GM13976 (cell line): Measurements from ENCODE around the gene PDK2.

Source experiments
- DNase-seq: peaks from one replicate; pipeline ENCODE4 v3.0.0; 2012; ENCODE audit warnings: low spot score
- CTCF ChIP-seq: IDR thresholded peaks from 2 replicates; pipeline ENCODE4 v1.5.1; 2012; ENCODE audit warnings: borderline replicate concordance, mild to moderate bottlenecking; ENCODE audit not compliant: insufficient read depth; ENCODE audit errors: extremely low read depth, missing control alignments, control extremely low read depth
- in situ Hi-C: fragments of 300-500 bp; cut with MboI; formaldehyde crosslinking; loops from one replicate; pipeline ENCODE4 v1.12.0; 2022; ENCODE audit warnings: low sequenced_read_pairs, mixed read lengths, inconsistent platforms; ENCODE audit not compliant: unreplicated experiment

PDK2 gene

DNA sequence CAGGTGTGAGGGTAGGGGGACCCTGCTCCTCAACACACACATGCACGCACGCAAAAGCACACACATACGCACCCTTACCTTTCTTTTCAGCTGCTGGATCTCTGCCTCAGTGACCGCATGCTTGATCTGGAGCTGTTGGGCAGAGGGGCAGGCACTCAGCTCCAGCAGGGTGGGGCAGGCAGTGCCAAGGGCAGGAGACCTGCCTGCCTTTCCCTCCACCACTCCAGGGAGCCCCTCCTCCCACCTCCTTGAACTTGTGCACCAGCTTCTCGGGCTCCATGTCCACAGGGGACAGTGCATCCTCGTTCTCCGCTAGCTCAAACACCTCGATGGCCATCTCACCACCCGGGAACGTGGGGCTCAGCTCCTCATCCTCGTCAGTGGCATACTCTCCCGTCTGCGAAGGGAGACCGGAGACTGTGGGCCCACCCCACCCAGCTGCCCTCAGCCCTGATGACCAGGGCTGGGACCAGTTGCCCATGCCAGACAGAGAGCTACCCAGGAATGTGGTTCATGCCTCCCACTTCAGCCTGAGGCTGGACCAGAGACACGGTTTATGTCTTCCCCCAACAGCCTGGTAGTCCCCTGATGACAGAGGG, 44.1 kb downstream of the PDK2 start:
- peak; percentile 0 for TF ChIP-seq CTCF
- no peak for DNase-seq
- in situ Hi-C loops = no loop called here

DNA sequence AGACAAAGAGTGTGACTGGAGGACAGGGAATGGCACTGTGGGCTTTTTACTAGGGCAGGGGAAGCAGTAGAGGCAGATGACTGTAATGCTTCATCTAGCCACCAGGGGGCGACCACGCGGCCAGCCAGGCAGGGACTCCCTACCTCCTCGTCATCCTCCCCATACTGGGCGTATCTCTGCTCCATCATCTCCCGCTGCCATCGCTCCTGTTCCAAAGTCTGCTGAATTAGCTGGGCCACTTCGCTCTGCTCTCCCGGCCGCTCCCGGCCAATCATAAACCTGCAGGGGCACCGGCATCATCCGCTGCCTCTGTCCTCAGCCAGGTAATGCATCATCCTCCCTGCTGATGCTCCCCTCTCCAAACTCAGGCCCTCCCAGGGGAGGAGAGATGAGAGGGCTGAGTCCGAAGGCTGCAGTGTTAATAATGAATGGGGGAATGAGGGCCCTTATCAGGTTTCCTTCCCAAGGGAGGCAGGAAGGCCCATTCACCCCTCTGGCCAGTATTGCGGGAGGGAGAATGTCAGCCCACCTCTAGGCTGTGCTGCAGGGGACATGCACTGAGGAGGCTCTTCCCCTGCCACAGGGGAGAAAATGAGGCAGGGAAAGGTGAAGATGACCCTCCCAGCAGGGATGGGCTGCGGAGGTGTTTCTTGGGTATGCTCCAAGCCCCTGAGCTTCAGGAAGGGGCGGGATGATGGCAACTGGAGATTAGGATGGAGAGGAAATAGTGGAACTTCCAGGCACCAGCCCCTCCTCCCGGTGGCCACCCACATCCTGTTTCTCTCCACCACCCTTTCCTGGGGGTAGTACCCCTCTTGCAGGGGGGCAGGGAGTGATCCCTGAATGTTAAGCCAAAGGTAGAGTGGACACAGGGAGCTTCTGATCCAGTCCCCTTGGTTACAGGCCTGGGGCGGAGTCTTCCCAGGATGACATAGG, 45.1 kb downstream of the PDK2 start:
- peak; percentile 94 for TF ChIP-seq CTCF
- in situ Hi-C loops = no loop called here

DNA sequence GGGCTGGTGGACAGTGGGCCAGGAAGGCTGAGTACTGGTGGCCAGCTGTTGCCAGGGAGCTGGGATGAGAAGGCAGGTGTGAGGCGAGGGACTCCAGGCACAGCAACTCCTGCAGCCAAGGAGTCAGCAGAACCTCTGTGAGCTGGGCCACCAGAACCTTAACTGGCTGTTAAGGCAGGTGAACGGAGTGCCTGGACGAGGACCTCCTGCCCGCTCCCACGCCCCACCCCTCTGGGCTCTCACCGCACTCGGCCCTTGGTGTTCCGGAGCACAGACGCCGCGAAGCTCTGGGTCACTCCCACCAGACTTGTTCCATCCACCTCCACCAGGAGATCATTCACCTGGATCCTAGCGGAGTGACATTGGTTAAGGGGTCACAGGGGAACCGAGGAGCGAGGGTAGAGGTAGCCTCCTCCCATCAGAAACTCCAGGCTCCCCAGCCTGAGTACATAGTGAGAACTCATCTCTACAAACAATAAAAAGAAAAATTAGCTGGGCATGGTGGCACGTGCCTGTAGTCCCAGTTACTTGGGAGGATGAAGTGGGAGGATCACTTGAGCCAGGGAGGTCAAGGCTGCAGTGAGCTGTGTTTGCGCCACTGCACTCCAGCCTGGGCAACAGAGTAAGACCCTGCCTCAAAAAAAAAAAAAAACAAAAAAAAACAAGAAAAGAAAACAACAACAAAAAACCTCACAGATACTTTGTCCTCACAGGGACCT, 46.0 kb downstream of the PDK2 start:
- no peak for DNase-seq
- TF ChIP-seq CTCF = no peak
- in situ Hi-C loops = no loop called here

More for the DNA sequence above, 45.1 kb downstream of the PDK2 start:
- peak; percentile 90 for DNase-seq

GRCh38 chr17:50141745-50142110, 46.6 kb downstream of the PDK2 start:
- no peak for DNase-seq
- in situ Hi-C loops = no loop called here
- no peak for TF ChIP-seq CTCF

DNA sequence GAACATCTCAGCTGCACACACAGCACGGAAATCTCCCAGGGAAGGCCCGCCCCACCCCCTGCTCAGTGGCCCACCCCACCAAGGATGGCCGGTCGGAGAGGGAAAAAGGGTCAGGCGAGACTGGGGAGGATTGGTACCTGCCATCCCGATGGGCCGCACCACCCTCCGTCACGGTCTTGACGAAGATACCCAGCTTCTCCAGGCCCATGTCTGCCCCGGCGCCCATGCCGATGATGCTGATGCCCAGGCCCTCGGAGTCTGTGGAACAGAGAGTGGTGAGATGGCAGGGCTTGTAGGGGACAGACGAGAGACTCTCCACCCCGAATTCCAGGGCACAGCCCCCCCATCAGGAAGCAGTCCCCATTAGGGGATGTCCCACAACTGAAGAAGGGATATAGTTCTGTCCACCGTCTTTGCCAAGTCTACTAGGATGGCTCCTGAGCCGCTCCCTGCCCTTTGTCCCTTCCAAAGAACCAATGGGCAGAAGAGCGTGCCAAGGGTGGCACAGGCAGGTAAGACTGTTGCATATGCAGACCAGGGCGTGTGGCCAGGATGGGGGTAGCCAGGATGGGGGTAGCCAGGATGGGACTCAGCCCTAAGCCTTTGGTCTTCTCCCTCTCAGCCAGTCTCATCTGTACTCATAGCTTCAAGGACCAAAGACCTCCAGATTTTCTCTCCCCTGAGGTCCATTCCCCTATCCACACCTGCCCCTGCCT, 48.5 kb downstream of the PDK2 start:
- no peak for DNase-seq
- TF ChIP-seq CTCF = no peak
- in situ Hi-C loops = no loop called here

DNA sequence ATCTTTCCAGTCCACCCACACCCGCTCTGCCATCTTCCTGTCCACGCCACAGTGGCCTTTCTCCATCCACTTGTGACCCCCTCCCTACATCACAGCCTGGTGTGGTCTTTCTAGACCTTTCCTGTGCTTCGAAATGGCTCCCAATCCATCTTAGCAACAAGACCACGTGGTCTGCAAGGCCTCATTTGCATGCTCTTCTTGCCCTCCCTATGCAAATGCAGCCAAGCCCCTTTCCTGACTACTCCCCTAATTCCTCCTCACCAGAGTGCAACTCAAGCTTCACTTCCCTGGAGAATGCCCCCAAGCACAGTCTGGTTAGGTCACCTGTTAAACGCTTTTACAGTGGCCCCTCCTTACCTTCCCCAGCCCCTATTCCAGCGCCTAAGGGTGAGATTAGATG, 49.2 kb downstream of the PDK2 start:
- DNase-seq = no peak
- in situ Hi-C loops = no loop called here

More for the DNA sequence above, 49.2 kb downstream of the PDK2 start:
- no peak for TF ChIP-seq CTCF
